Mucosa of descending colon (tissue), 3 donors: ENCODE measurements around the gene NOL4L. TPM values are rescaled to one million over a fixed set of nuclear protein-coding genes. Genes with fewer than 3 reads are reported as not detected.

ENCODE experiments used
- ATAC-seq: fragments of 200-7000 bp; cut with Tn5 transposase; one replicate; pipeline ENCODE4 v1.9.1; 2020; ENCODE audit warnings: mild to moderate bottlenecking, moderate library complexity
- DNase-seq, 3 donors: peaks; one replicate each; pipeline ENCODE4 v3.0.0-alpha.2; 2020
- H3K36me3 ChIP-seq: fragments of 200-600 bp; one replicate; pipeline ENCODE4 v1.8.0; 2021; ENCODE audit warnings: low read depth, mild to moderate bottlenecking
- H3K4me1 ChIP-seq: fragments of 200-600 bp; one replicate; pipeline ENCODE4 v1.8.0; 2021; ENCODE audit warnings: low read depth, mild to moderate bottlenecking
- H3K4me3 ChIP-seq: fragments of 200-600 bp; one replicate; pipeline ENCODE4 v1.8.0; 2021; ENCODE audit warnings: mild to moderate bottlenecking
- H3K9me3 ChIP-seq: fragments of 200-600 bp; one replicate; pipeline ENCODE4 v1.8.0; 2021; ENCODE audit warnings: mild to moderate bottlenecking
- CTCF ChIP-seq: fragments of 200-600 bp; IDR thresholded peaks from one replicate; pipeline ENCODE4 v1.8.0; 2022; ENCODE audit warnings: antibody characterized with exemption, mild to moderate bottlenecking
- intact Hi-C, 2 donors: fragments of 100-400 bp; cut with DNase I in 1 of 2; cut with micrococcal nuclease in 1 of 2; formaldehyde crosslinking; loops; one replicate each; pipeline versions ENCODE4 v1.11.0 to v1.11.1; 2022; cut with DNase I, micrococcal nuclease
- total RNA-seq, 3 donors: library from RNA; stranded (reverse); fragmentation: NEBNext Ultra II Directional in 2 of 3; extraction: Animal tissue kit (Norgen Biotek cat#: 25700) in 2 of 3; gene quantifications; one replicate each; pipeline versions ENCODE4 v1.2.1 to v1.2.4, GENCODE V29; 2021 to 2023
- donor health status: DM: no; HTN: no; CAD: no; lungs with moderate emphysema.
- donor health status: DM: no; HTN: no; CAD: no.
- donor health status: DM: no; HTN: yes; CAD: no.

The NOL4L gene
- total RNA-seq, 3 donors from 2014 or later = 46.1 to 75.3 (median 55.1) TPM

DNA sequence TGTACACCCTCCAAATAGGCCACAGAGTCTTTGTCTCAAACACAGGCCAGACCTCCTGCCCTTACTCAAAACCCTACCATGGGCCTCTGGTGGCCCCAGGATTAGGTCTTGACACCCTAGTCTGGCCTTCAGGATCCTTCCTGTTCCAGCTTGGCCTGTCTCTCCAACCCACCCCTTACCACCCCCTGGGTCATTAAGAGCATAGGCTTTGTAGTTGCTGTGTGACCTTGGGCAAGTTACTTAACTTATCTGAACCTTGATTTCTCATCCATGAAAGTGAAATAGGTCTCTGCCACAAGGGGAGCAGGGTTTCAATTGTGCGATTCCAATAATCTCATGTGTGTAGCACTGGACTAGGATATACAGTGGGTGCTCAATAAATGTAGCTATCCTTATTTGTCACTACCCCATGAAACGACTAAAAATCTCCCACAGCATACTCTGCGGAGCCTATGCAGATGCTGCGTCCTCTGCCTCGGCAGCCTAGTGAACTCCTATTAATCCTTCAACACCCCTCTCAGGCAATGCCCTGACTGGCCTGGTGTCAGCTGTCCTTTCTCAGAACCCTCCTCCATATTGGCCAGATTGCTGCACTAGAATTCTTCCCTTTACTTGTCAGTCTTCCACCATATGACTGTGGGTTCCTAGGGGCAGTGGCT, 39.7 kb upstream of the NOL4L start:
- Histone ChIP-seq H3K9me3 (no peaks in the 10 kb centered on the region), H3K4me1 (no peaks in the 10 kb centered on the region), H3K4me3 (no peak overlapping the region), H3K36me3 (no peaks in the 10 kb centered on the region)
- no peak for TF ChIP-seq CTCF
- intact Hi-C loops = no loop called here
- DNase-seq (no peak), ATAC-seq (no peak)

- intact Hi-C loops = no loop called here
- no peak for ATAC-seq
Observed at GRCh38 chr20:32623667-32624157, 38.6 kb upstream of the NOL4L start.

DNA sequence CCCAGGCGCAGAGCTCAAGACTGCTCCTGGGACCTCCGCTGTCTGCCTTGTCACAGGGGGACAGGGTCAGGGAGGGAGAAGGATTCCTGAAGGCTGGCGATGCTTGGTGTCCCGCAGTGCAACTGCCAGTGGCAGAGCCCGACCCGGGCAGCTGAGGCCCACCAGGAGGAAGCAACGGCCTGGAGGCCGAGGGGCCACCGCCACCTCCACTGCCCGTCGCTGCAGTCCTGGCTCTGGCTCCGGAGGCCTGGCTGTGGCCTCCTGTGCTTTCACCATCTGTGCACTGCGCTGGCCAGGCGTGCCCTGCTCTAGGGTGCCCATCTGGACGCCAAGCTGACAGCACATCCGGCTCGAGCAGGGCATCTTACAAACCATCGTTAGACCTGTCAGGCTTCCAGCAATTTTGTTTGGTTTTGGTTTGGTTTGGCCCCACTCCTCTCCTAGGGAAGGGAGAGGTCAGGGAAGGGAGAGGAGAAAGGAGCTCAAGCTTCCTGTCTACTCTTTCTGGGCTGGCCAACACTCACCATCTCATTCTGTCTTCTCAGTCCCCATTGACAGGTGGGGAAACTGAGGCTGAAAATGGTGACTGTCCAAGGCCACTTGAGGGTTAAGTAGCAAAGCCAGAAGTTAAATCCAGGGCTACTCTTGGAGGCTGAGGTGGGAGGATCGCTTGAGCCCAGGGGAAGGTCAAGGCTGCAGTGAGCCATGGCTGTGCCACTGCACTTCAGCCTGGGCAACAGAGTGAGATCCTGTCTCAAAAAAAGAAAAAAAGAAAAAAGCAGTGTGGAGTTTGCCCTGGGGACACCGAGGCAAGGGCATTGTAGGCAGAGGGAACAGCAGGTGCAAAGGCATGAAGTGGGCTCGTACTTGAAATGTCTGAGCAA, 37.7 kb upstream of the NOL4L start:
- no peak for ATAC-seq
- TF ChIP-seq CTCF = no peak
- Histone ChIP-seq H3K36me3 (no peaks in the 10 kb centered on the region), H3K4me3 (no peak overlapping the region), H3K9me3 (no peaks in the 10 kb centered on the region), H3K4me1 (no peaks in the 10 kb centered on the region)
- DNase-seq = no peak
- intact Hi-C loops = no loop called here

More at GRCh38 chr20:32623667-32624157, 38.6 kb upstream of the NOL4L start:
- no peaks in the 10 kb centered on the region for H3K36me3 ChIP-seq
- no peak for DNase-seq
- H3K4me3 ChIP-seq = no peak overlapping the region
- no peak for TF ChIP-seq CTCF
- no peaks in the 10 kb centered on the region for H3K9me3 ChIP-seq
- H3K4me1 ChIP-seq = no peaks in the 10 kb centered on the region

- no peak for DNase-seq
Observed at GRCh38 chr20:32621891-32622584, 36.9 kb upstream of the NOL4L start.

More at GRCh38 chr20:32621891-32622584, 36.9 kb upstream of the NOL4L start:
- Histone ChIP-seq H3K4me3 (no peak overlapping the region), H3K9me3 (no peaks in the 10 kb centered on the region), H3K36me3 (no peaks in the 10 kb centered on the region), H3K4me1 (no peaks in the 10 kb centered on the region)
- ATAC-seq = no peak
- intact Hi-C loops = no loop called here
- no peak for TF ChIP-seq CTCF
